Astrocyte of the cerebellum (primary cell): ENCODE data around the gene CHTF18.

ENCODE experiments used
- DNase-seq: peaks from one replicate; pipeline ENCODE4 v3.0.0-alpha.2; 2011; ENCODE audit warnings: low read depth
- H3K4me3 ChIP-seq: 2 replicates; pipeline ENCODE4 v1.5.1; 2011; ENCODE audit warnings: mild to moderate bottlenecking, low read depth, low read length, moderate library complexity
- CTCF ChIP-seq: IDR thresholded peaks from 2 replicates; pipeline ENCODE4 v1.5.1; 2012; ENCODE audit warnings: low read length, low read depth, moderate library complexity, mild to moderate bottlenecking; ENCODE audit errors: missing control alignments
- in situ Hi-C: cut with HindIII; loops from 2 replicates; pipeline ENCODE4 v1.10.0; 2017; ENCODE audit warnings: low sequenced_read_pairs

The CHTF18 gene

GRCh38 chr16:793414-793813, 5.0 kb downstream of the CHTF18 start:
- in situ Hi-C loops = no loop called here
- TF ChIP-seq CTCF = no peak
- no peak overlapping the region for H3K4me3 ChIP-seq
- no peak for DNase-seq

- in situ Hi-C loops = no loop called here
- no peak overlapping the region for H3K4me3 ChIP-seq
- no peak for DNase-seq
- TF ChIP-seq CTCF = no peak
Observed at GRCh38 chr16:794091-794822, 5.8 kb downstream of the CHTF18 start.

- H3K4me3 ChIP-seq = no peak overlapping the region
- DNase-seq = no peak
- in situ Hi-C loops = no loop called here
- TF ChIP-seq CTCF = no peak
Observed at GRCh38 chr16:794853-795466, 6.5 kb downstream of the CHTF18 start.

GRCh38 chr16:795580-796229, 7.3 kb downstream of the CHTF18 start:
- in situ Hi-C loops = no loop called here
- no peak overlapping the region for H3K4me3 ChIP-seq
- DNase-seq = no peak
- TF ChIP-seq CTCF = no peak

- H3K4me3 ChIP-seq = no peak overlapping the region
- in situ Hi-C loops = no loop called here
- TF ChIP-seq CTCF = no peak
- DNase-seq = no peak
Observed at GRCh38 chr16:796296-797119, 8.1 kb downstream of the CHTF18 start.

- TF ChIP-seq CTCF = no peak
- in situ Hi-C loops = no loop called here
- H3K4me3 ChIP-seq = no peak overlapping the region
- DNase-seq = no peak
Observed at GRCh38 chr16:797120-797420, 8.7 kb downstream of the CHTF18 start.
